Heart left ventricle (tissue), 16 donors: Measurements from ENCODE around the gene SKI. TPM values are rescaled to one million over a fixed set of nuclear protein-coding genes. Genes with fewer than 3 reads are reported as not detected.

Source experiments
- ATAC-seq, 4 donors: fragments of 200-7000 bp; cut with Tn5 transposase; one replicate each; pipeline ENCODE4 v1.9.1; 2020 to 2022; ENCODE audit warnings: moderate library complexity in 4 of 4, mild to moderate bottlenecking in 3 of 4, moderate number of reproducible peaks in 1 of 4
- DNase-seq, 5 donors: peaks; one replicate each; pipeline ENCODE4 v3.0.0-alpha.2; 2020
- H3K27ac ChIP-seq, 12 donors: fragments of 200-600 bp; sonication (generic) in 4 of 12; one replicate each; pipeline versions ENCODE4 v1.5.0 to v1.8.0; 2016 to 2022; ENCODE audit warnings: mild to moderate bottlenecking in 2 of 12
- H3K27me3 ChIP-seq, 9 donors: fragments of 200-600 bp; sonication (generic) in 2 of 9; one replicate each; pipeline versions ENCODE4 v1.5.1 to v1.8.0; 2016 to 2022; ENCODE audit warnings: mild to moderate bottlenecking in 3 of 9
- H3K36me3 ChIP-seq, 9 donors: fragments of 200-600 bp; sonication (generic) in 2 of 9; one replicate each; pipeline versions ENCODE4 v1.5.0 to v1.8.0; 2018 to 2022; ENCODE audit warnings: mild to moderate bottlenecking in 2 of 9
- H3K4me1 ChIP-seq, 12 donors: fragments of 200-600 bp; sonication (generic) in 4 of 12; one replicate each; pipeline versions ENCODE4 v1.5.0 to v1.8.0; 2016 to 2022; ENCODE audit warnings: mild to moderate bottlenecking in 3 of 12
- H3K4me3 ChIP-seq, 12 donors: fragments of 200-600 bp; sonication (generic) in 4 of 12; one replicate each; pipeline versions ENCODE4 v1.5.0 to v1.8.0; 2017 to 2022; ENCODE audit warnings: mild to moderate bottlenecking in 9 of 12, moderate library complexity in 4 of 12
- H3K9me3 ChIP-seq, 12 donors: fragments of 200-600 bp; sonication (generic) in 4 of 12; one replicate each; pipeline versions ENCODE4 v1.5.0 to v1.8.0; 2016 to 2022; ENCODE audit warnings: mild to moderate bottlenecking in 1 of 12
- CTCF ChIP-seq, 12 donors: fragments of 200-600 bp; sonication (generic) in 4 of 12; IDR thresholded peaks; one replicate each; pipeline versions ENCODE4 v1.5.0 to v1.8.0; 2018 to 2022; ENCODE audit warnings: antibody characterized with exemption in 12 of 12, mild to moderate bottlenecking in 5 of 12
- POLR2A ChIP-seq, 2 donors: fragments of 450-650 bp; IDR thresholded peaks; one replicate each; pipeline ENCODE4 v1.6.1; 2017; ENCODE audit warnings: antibody characterized with exemption in 2 of 2, mild to moderate bottlenecking in 2 of 2, moderate library complexity in 2 of 2
- WGBS, 4 donors: extraction: QIAGEN DNeasy Blood & Tissue Kit in 2 of 4; methylation state at CpG; one replicate each; pipeline versions ENCODE4 v1.1.5 to v1.1.7; 2013 to 2018; 5-methylcytosine and 5-hydroxymethylcytosine counted together
- intact Hi-C, 10 donors: fragments of 100-400 bp; cut with DNase I; formaldehyde crosslinking; loops; one replicate each; pipeline versions ENCODE4 v1.11.1 to v1.14.2; 2022
- polyA plus RNA-seq, 2 donors: library from polyadenylated mRNA; stranded (reverse); fragments of 200-250 nt; gene quantifications; one replicate each; pipeline ENCODE4 v1.2.3, GENCODE V29; 2013
- total RNA-seq, 9 donors: library from RNA; depleted of rRNA in 2 of 9; stranded (reverse); fragments of >200 nt in 2 of 9; fragmentation: NEBNext Ultra II Directional in 3 of 9; extraction: Animal tissue kit (Norgen Biotek cat#: 25700) in 3 of 9; gene quantifications; one replicate each; pipeline versions ENCODE4 v1.1.0 to v1.2.4, GENCODE V29; 2016 to 2023
- donor health status: ischemic (EF 13 %, LVEDD 7.1; RV severe dilation, severe dysfunction).
- donor health status: healthy with polysubstance abuse.
- donor health status: DM: no; HTN: yes; CAD: no.
- donor health status: DM: no; HTN: no; CAD: no.
- donor health status: ischemic (EF 25% LVEDD 6.9; RV normal size, moderate dysfunction).
- donor health status: ischemic (EF 25% LVEDD 5.7; RV mildly dilated, moderate dysfunction).
- donor health status: healthy.
- donor health status: DM: yes; HTN: yes; CAD: no.
- donor health status: ischemic (EF 35%, LVEDD 5.7; RV mildly dilated, moderate dysfunction).
- donor health status: nonischemic (EF 11% LVEDD 7.7; RV severe dilation, severe dysfunction).
- donor health status: DM: yes; HTN: yes; CAD: no.
- donor health status: PGD.
- donor health status: ischemic (EF 29% LVEDD 5.4; RV normal size, mild dysfunction).
- donor health status: nonischemic (EF 23%, LVEDD 6.1; RV moderate dilation, normal function).

Gene SKI
- total and polyA plus RNA-seq, 11 donors: 16.9 to 52.7 (median 38.9) TPM

GRCh38 chr1:2274929-2275475, 46.9 kb downstream of the SKI start:
- Histone ChIP-seq H3K9me3 (no peaks in the 10 kb centered on the region), H3K4me3 (peak overlapping the region in 2 of 12 donors; percentile 5 to 11), H3K27me3 (no peaks in the 10 kb centered on the region), H3K27ac (peak overlapping the region in 11 of 12 donors; percentile 36 to 77 (median 66)), H3K36me3 (peaks cover 0 to 7% (median 0%) of the 10 kb centered on the region in 9 donors), H3K4me1 (peaks cover 35 to 100% (median 99%) of the 10 kb centered on the region in 12 donors)
- intact Hi-C loops: loop anchor here in 4 of 10 donors (5.0 kb wide), 3 partner anchors 37 to 43 kb away; no protein-coding TSS in a partner anchor
- DNase-seq (peak in 2 of 5 donors; percentile 43 to 62), ATAC-seq (no peak)
- TF ChIP-seq CTCF (IDR thresholded peaks at IDR 0.05): no peak
- WGBS, 4 donors: 56 to 61% (median 58%) methylated on average over 18 to 21 of the region's 21 CpGs

- TF ChIP-seq POLR2A (IDR thresholded peaks at IDR 0.05) (no peak), CTCF (IDR thresholded peaks at IDR 0.05) (no peak)
- DNase-seq (peak in 2 of 5 donors; percentile 32 to 68), ATAC-seq (peak; percentile 2 to 63 (median 32))
- H3K4me3 ChIP-seq: no peak overlapping the region
- WGBS, 4 donors: 35 to 46% (median 40%) methylated on average over 7 to 14 of the region's 14 CpGs
- H3K4me1 ChIP-seq: peaks cover 32 to 93% (median 90%) of the 10 kb centered on the region in 12 donors
- H3K9me3 ChIP-seq: no peaks in the 10 kb centered on the region
- H3K36me3 ChIP-seq: peaks cover 0 to 7% (median 0%) of the 10 kb centered on the region in 9 donors
- no peaks in the 10 kb centered on the region for H3K27me3 ChIP-seq
- H3K27ac ChIP-seq: peak overlapping the region in 11 of 12 donors; percentile 36 to 77 (median 66)
- intact Hi-C loops: loop anchor here in 2 of 10 donors (5.0 kb wide), 2 partner anchors 36 to 44 kb away; no protein-coding TSS in a partner anchor
Observed at GRCh38 chr1:2275796-2276536, 47.8 kb downstream of the SKI start.

- peaks cover 32 to 83% (median 80%) of the 10 kb centered on the region in 12 donors for H3K4me1 ChIP-seq
- no peak for TF ChIP-seq POLR2A (IDR thresholded peaks at IDR 0.05)
- no peak for TF ChIP-seq CTCF (IDR thresholded peaks at IDR 0.05)
Observed at GRCh38 chr1:2276803-2277580, 48.9 kb downstream of the SKI start.

More at GRCh38 chr1:2276803-2277580, 48.9 kb downstream of the SKI start:
- peak in 2 of 5 donors; percentile 16 to 17 for DNase-seq
- no peaks in the 10 kb centered on the region for H3K9me3 ChIP-seq
- H3K36me3 ChIP-seq: peaks cover 0 to 7% (median 0%) of the 10 kb centered on the region in 9 donors
- no peak for ATAC-seq
- H3K4me3 ChIP-seq: no peak overlapping the region
- H3K27ac ChIP-seq: peak overlapping the region in 8 of 12 donors; percentile 42 to 77 (median 67)
- WGBS, 4 donors: 73 to 83% (median 78%) methylated on average over 12 of the region's 12 CpGs
- intact Hi-C loops: loop anchor here in 2 of 10 donors (5.0 kb wide), 2 partner anchors 35 to 45 kb away; no protein-coding TSS in a partner anchor
- no peaks in the 10 kb centered on the region for H3K27me3 ChIP-seq
